CD8-positive, alpha-beta memory T cell (primary cell): Measurements from ENCODE around the gene BRCC3. TPM values are rescaled to one million over a fixed set of nuclear protein-coding genes. Genes with fewer than 3 reads are reported as not detected.
A peak's percentile ranks its signal among the peaks of the same experiment; 100 is the strongest.
"Not testable (repeated sequence)": the region's sequence is repeated elsewhere in the genome, so short reads cannot be mapped to it uniquely, and the experiment has no call there.

Experiments
- CTCF ChIA-PET: fragments of 350-600 bp; sonication (Branson Sonifier 250); formaldehyde crosslinking; loops from one replicate; lab custom pipeline; 2021; ENCODE audit warnings: antibody characterized with exemption; lab: Charles Lee
- POLR2A ChIA-PET: fragments of 350-600 bp; sonication (Branson Sonifier 250); formaldehyde crosslinking; loops from one replicate; lab custom pipeline; 2021; ENCODE audit warnings: antibody characterized with exemption; lab: Charles Lee
- DNase-seq, 5 donors: peaks; one replicate each; pipeline versions ENCODE4 v3.0.0 to v3.0.0-alpha.2; 2020 to 2022; ENCODE audit warnings: mixed read lengths in 1 of 5
- H3K27ac ChIP-seq: one replicate; pipeline ENCODE4 v1.7.0; 2013; ENCODE audit warnings: low read depth, mild to moderate bottlenecking, low read length, moderate library complexity
- H3K27me3 ChIP-seq: 2 replicates; pipeline ENCODE4 v1.7.0; 2013; ENCODE audit warnings: low read length, mild to moderate bottlenecking; ENCODE audit not compliant: insufficient read depth, poor library complexity, severe bottlenecking
- H3K36me3 ChIP-seq: 2 replicates; pipeline ENCODE4 v1.7.0; 2013; ENCODE audit warnings: mild to moderate bottlenecking, low read length, moderate library complexity; ENCODE audit not compliant: insufficient read depth
- H3K4me1 ChIP-seq: 2 replicates; pipeline ENCODE4 v1.7.0; 2013; ENCODE audit warnings: mild to moderate bottlenecking, low read length, moderate library complexity; ENCODE audit not compliant: insufficient read depth
- H3K4me3 ChIP-seq: 2 replicates; pipeline ENCODE4 v1.7.0; 2013; ENCODE audit warnings: mild to moderate bottlenecking, low read length
- H3K9me3 ChIP-seq: 2 replicates; pipeline ENCODE4 v1.7.0; 2013; ENCODE audit warnings: mild to moderate bottlenecking, low read length
- H3K27ac Mint-ChIP-seq, 8 donors: one replicate each; pipeline ENCODE4 v1.8.0; 2020 to 2021; ENCODE audit warnings: mixed read lengths in 8 of 8, mild to moderate bottlenecking in 6 of 8, inconsistent platforms in 3 of 8, moderate library complexity in 3 of 8
- H3K27me3 Mint-ChIP-seq, 2 donors: one replicate each; pipeline ENCODE4 v1.8.0; 2020 to 2021; ENCODE audit warnings: mixed read lengths in 2 of 2, mild to moderate bottlenecking in 1 of 2, moderate library complexity in 1 of 2
- H3K36me3 Mint-ChIP-seq, 3 donors: one replicate each; pipeline ENCODE4 v1.8.0; 2020 to 2021; ENCODE audit warnings: mixed read lengths in 3 of 3, inconsistent platforms in 1 of 3, mild to moderate bottlenecking in 1 of 3
- H3K4me1 Mint-ChIP-seq, 3 donors: one replicate each; pipeline ENCODE4 v1.8.0; 2020 to 2021; ENCODE audit warnings: mixed read lengths in 3 of 3, inconsistent platforms in 1 of 3, mild to moderate bottlenecking in 1 of 3
- H3K4me3 Mint-ChIP-seq, 7 donors: one replicate each; pipeline ENCODE4 v1.8.0; 2020 to 2021; ENCODE audit warnings: mixed read lengths in 7 of 7, mild to moderate bottlenecking in 6 of 7, moderate library complexity in 4 of 7, inconsistent platforms in 2 of 7
- H3K9me3 Mint-ChIP-seq, 5 donors: one replicate each; pipeline ENCODE4 v1.8.0; 2020 to 2022; ENCODE audit warnings: mixed read lengths in 5 of 5, mild to moderate bottlenecking in 3 of 5, moderate library complexity in 2 of 5, inconsistent platforms in 1 of 5
- polyA plus RNA-seq: library from polyadenylated mRNA; unstranded; fragments of 300-500 nt; fragmentation: Illumina TruSeq; gene quantifications from one replicate; pipeline ENCODE4 v1.2.3, GENCODE V29; 2021
- total RNA-seq, 2 experiments: library from RNA; stranded (reverse); gene quantifications; one replicate each; pipeline ENCODE4 v1.2.3, GENCODE V29; 2021

The BRCC3 gene
- total and polyA plus RNA-seq, 3 experiments from 2014 or later, result 27.3 to 41.3 (median 37.0) TPM

GRCh38 chrX:155127940-155128339, 56.6 kb downstream of the BRCC3 start:
- Histone ChIP-seq H3K4me1 (no peaks in the 10 kb centered on the region), H3K27ac (no peak overlapping the region), H3K36me3 (no peaks in the 10 kb centered on the region), H3K27me3 (no peaks in the 10 kb centered on the region), H3K4me3 (no peak overlapping the region), H3K9me3 (no peaks in the 10 kb centered on the region)
- DNase-seq, result no peak
- Mint-ChIP-seq H3K9me3 (peaks cover 4 to 23% (median 13%) of the 10 kb centered on the region in 5 donors), H3K36me3 (peaks cover 8 to 13% (median 12%) of the 10 kb centered on the region in 3 donors), H3K27me3 (peaks cover 0 to 2% of the 10 kb centered on the region in 2 donors), H3K4me1 (no peaks in the 10 kb centered on the region), H3K4me3 (no peak overlapping the region), H3K27ac (no peak overlapping the region)
- ChIA-PET POLR2A (no interaction called here), CTCF (no interaction called here)

GRCh38 chrX:155132110-155132509, 60.8 kb downstream of the BRCC3 start:
- Mint-ChIP-seq H3K9me3 (peaks cover 0 to 14% (median 6%) of the 10 kb centered on the region in 5 donors), H3K36me3 (no peaks in the 10 kb centered on the region), H3K4me3 (no peak overlapping the region), H3K4me1 (no peaks in the 10 kb centered on the region), H3K27me3 (peaks cover 0 to 1% of the 10 kb centered on the region in 2 donors), H3K27ac (no peak overlapping the region)
- H3K27me3 ChIP-seq, result no peaks in the 10 kb centered on the region
- H3K27ac ChIP-seq, result no peak overlapping the region
- ChIA-PET CTCF (no interaction called here), POLR2A (no interaction called here)
- H3K4me1 ChIP-seq, result no peaks in the 10 kb centered on the region
- no peaks in the 10 kb centered on the region for H3K36me3 ChIP-seq
- H3K9me3 ChIP-seq, result no peaks in the 10 kb centered on the region
- no peak for DNase-seq
- no peak overlapping the region for H3K4me3 ChIP-seq

GRCh38 chrX:155134255-155134654, 62.9 kb downstream of the BRCC3 start:
- no peak overlapping the region for H3K27ac Mint-ChIP-seq
- H3K27ac ChIP-seq, result no peak overlapping the region
- no peaks in the 10 kb centered on the region for H3K4me1 Mint-ChIP-seq
- H3K9me3 Mint-ChIP-seq, result peaks cover 0 to 7% (median 5%) of the 10 kb centered on the region in 5 donors
- peaks cover 0 to 1% of the 10 kb centered on the region in 2 donors for H3K27me3 Mint-ChIP-seq
- H3K9me3 ChIP-seq, result no peaks in the 10 kb centered on the region
- no peaks in the 10 kb centered on the region for H3K27me3 ChIP-seq
- CTCF ChIA-PET, result no interaction called here
- no peak overlapping the region for H3K4me3 ChIP-seq
- POLR2A ChIA-PET, result no interaction called here
- no peaks in the 10 kb centered on the region for H3K36me3 Mint-ChIP-seq
- no peaks in the 10 kb centered on the region for H3K36me3 ChIP-seq
- H3K4me1 ChIP-seq, result no peaks in the 10 kb centered on the region
- no peak overlapping the region for H3K4me3 Mint-ChIP-seq
- DNase-seq, result no peak

GRCh38 chrX:155143959-155144548, 72.7 kb downstream of the BRCC3 start:
- ChIA-PET CTCF (no interaction called here), POLR2A (no interaction called here)
- Histone ChIP-seq H3K4me1 (no peaks in the 10 kb centered on the region), H3K9me3 (no peaks in the 10 kb centered on the region), H3K27me3 (no peaks in the 10 kb centered on the region), H3K27ac (no peak overlapping the region), H3K4me3 (no peak overlapping the region), H3K36me3 (no peaks in the 10 kb centered on the region)
- H3K27ac Mint-ChIP-seq, result peak overlapping the region in 2 of 8 donors; percentile 2 to 34
- no peaks in the 10 kb centered on the region for H3K9me3 Mint-ChIP-seq
- peak overlapping the region in 1 of 7 donors; percentile 6 for H3K4me3 Mint-ChIP-seq
- DNase-seq, result peak in 1 of 5 donors; percentile 17
- H3K4me1 Mint-ChIP-seq, result peaks cover 0 to 8% (median 0%) of the 10 kb centered on the region in 3 donors
- H3K36me3 Mint-ChIP-seq, result no peaks in the 10 kb centered on the region
- peaks cover 0 to 7% of the 10 kb centered on the region in 2 donors for H3K27me3 Mint-ChIP-seq

GRCh38 chrX:155144926-155145325, 73.6 kb downstream of the BRCC3 start:
- CTCF ChIA-PET, result no interaction called here
- no peaks in the 10 kb centered on the region for H3K36me3 ChIP-seq
- no peaks in the 10 kb centered on the region for H3K9me3 Mint-ChIP-seq
- POLR2A ChIA-PET, result no interaction called here
- peaks cover 0 to 8% (median 0%) of the 10 kb centered on the region in 3 donors for H3K4me1 Mint-ChIP-seq
- no peaks in the 10 kb centered on the region for H3K27me3 ChIP-seq
- no peak overlapping the region for H3K4me3 ChIP-seq
- H3K27ac Mint-ChIP-seq, result no peak overlapping the region
- no peak overlapping the region for H3K4me3 Mint-ChIP-seq
- no peaks in the 10 kb centered on the region for H3K4me1 ChIP-seq
- no peaks in the 10 kb centered on the region for H3K9me3 ChIP-seq
- no peak for DNase-seq
- no peak overlapping the region for H3K27ac ChIP-seq
- H3K27me3 Mint-ChIP-seq, result peaks cover 0 to 5% of the 10 kb centered on the region in 2 donors
- H3K36me3 Mint-ChIP-seq, result no peaks in the 10 kb centered on the region

- H3K9me3 ChIP-seq, CTCF ChIA-PET, H3K36me3 Mint-ChIP-seq, H3K27me3 ChIP-seq, H3K4me3 ChIP-seq, POLR2A ChIA-PET, H3K4me3 Mint-ChIP-seq, H3K4me1 ChIP-seq, H3K4me1 Mint-ChIP-seq, H3K27me3 Mint-ChIP-seq, H3K36me3 ChIP-seq, H3K9me3 Mint-ChIP-seq, H3K27ac Mint-ChIP-seq, DNase-seq: not testable (repeated sequence)
- peak overlapping the region; percentile 51 for H3K27ac ChIP-seq
Measured at GRCh38 chrX:155147612-155148011, 76.3 kb downstream of the BRCC3 start.

- H3K27me3 ChIP-seq, H3K36me3 ChIP-seq, POLR2A ChIA-PET, H3K9me3 Mint-ChIP-seq, H3K4me3 ChIP-seq, H3K27me3 Mint-ChIP-seq, DNase-seq, H3K4me1 Mint-ChIP-seq, H3K27ac ChIP-seq, H3K36me3 Mint-ChIP-seq, H3K4me1 ChIP-seq, H3K27ac Mint-ChIP-seq, H3K9me3 ChIP-seq, H3K4me3 Mint-ChIP-seq: not testable (repeated sequence)
- CTCF ChIA-PET, result interaction anchor here (1.8 kb wide), 1 partner anchor 68 kb away, joined by 8 read pairs; the partner anchor contains the start of gene VBP1
Measured at GRCh38 chrX:155148166-155148565, 76.9 kb downstream of the BRCC3 start.

GRCh38 chrX:155148724-155149537, 77.6 kb downstream of the BRCC3 start:
- Mint-ChIP-seq H3K36me3 (no peaks in the 10 kb centered on the region), H3K4me1 (peaks cover 0 to 6% (median 0%) of the 10 kb centered on the region in 3 donors), H3K4me3 (no peak overlapping the region), H3K9me3 (no peaks in the 10 kb centered on the region), H3K27ac (no peak overlapping the region), H3K27me3 (peaks cover 0 to 3% of the 10 kb centered on the region in 2 donors)
- Histone ChIP-seq H3K9me3 (no peaks in the 10 kb centered on the region), H3K27me3 (no peaks in the 10 kb centered on the region), H3K27ac (no peak overlapping the region), H3K36me3 (no peaks in the 10 kb centered on the region), H3K4me3 (no peak overlapping the region), H3K4me1 (no peaks in the 10 kb centered on the region)
- peak in 2 of 5 donors; percentile 1 to 12 for DNase-seq
- ChIA-PET CTCF (interaction anchor here (1.8 kb wide), 1 partner anchor 67 kb away, joined by 8 read pairs; the partner anchor contains the start of gene VBP1), POLR2A (no interaction called here)
